HG02798 (cell line): ENCODE data around the gene PCARE.

Experiments
- ATAC-seq: cut with Tn5 transposase; IDR thresholded peaks from one replicate; pipeline ENCODE4 v1.9.1; 2021; ENCODE audit warnings: mild to moderate bottlenecking; ENCODE audit not compliant: unreplicated experiment, poor library complexity

The PCARE gene

GRCh38 chr2:29064746-29065067 is 9.6 kb downstream of the PCARE start:
- no peak for ATAC-seq

- no peak for ATAC-seq
These were observed 10.0 kb downstream of the PCARE start for GRCh38 chr2:29064346-29064715.

GRCh38 chr2:29063646-29064345 is 10.5 kb downstream of the PCARE start:
- no peak for ATAC-seq

- no peak for ATAC-seq
These were observed 11.3 kb downstream of the PCARE start for GRCh38 chr2:29063056-29063455.

GRCh38 chr2:29062371-29062770 is 12.0 kb downstream of the PCARE start:
- no peak for ATAC-seq

- ATAC-seq = no peak
These were observed 12.7 kb downstream of the PCARE start for GRCh38 chr2:29061616-29062015.

GRCh38 chr2:29061176-29061575 is 13.1 kb downstream of the PCARE start:
- ATAC-seq = no peak

- ATAC-seq = no peak
These were observed 13.9 kb downstream of the PCARE start for GRCh38 chr2:29060441-29060840.

- ATAC-seq = no peak
These were observed 14.7 kb downstream of the PCARE start for GRCh38 chr2:29059624-29060023.

- no peak for ATAC-seq
These were observed 17.3 kb downstream of the PCARE start for GRCh38 chr2:29057006-29057405.

GRCh38 chr2:29056452-29056851 is 17.9 kb downstream of the PCARE start:
- ATAC-seq = no peak

GRCh38 chr2:29055601-29056000 is 18.7 kb downstream of the PCARE start:
- no peak for ATAC-seq

- no peak for ATAC-seq
These were observed 19.9 kb downstream of the PCARE start for GRCh38 chr2:29054430-29054829.

- no peak for ATAC-seq
These were observed 20.5 kb downstream of the PCARE start for GRCh38 chr2:29053670-29054400.

- ATAC-seq = no peak
These were observed 21.1 kb downstream of the PCARE start for GRCh38 chr2:29053223-29053622.

GRCh38 chr2:29052807-29053206 is 21.5 kb downstream of the PCARE start:
- ATAC-seq = no peak

- no peak for ATAC-seq
These were observed 22.6 kb downstream of the PCARE start for GRCh38 chr2:29051730-29052129.

GRCh38 chr2:29050591-29050990 is 23.7 kb downstream of the PCARE start:
- no peak for ATAC-seq

- no peak for ATAC-seq
These were observed 27.1 kb downstream of the PCARE start for GRCh38 chr2:29047083-29047845.

- ATAC-seq = no peak
These were observed 28.0 kb downstream of the PCARE start for GRCh38 chr2:29046321-29046720.

- no peak for ATAC-seq
These were observed 29.9 kb downstream of the PCARE start for GRCh38 chr2:29044459-29044858.
